DMS 273 (cell line): Measurements from ENCODE around the gene TRPC4AP.

Source experiments
- DNase-seq: peaks from one replicate; lab custom pipeline; 2025; ENCODE audit not compliant: unreplicated experiment; lab: John Stamatoyannopoulos, UW

Gene TRPC4AP

DNA sequence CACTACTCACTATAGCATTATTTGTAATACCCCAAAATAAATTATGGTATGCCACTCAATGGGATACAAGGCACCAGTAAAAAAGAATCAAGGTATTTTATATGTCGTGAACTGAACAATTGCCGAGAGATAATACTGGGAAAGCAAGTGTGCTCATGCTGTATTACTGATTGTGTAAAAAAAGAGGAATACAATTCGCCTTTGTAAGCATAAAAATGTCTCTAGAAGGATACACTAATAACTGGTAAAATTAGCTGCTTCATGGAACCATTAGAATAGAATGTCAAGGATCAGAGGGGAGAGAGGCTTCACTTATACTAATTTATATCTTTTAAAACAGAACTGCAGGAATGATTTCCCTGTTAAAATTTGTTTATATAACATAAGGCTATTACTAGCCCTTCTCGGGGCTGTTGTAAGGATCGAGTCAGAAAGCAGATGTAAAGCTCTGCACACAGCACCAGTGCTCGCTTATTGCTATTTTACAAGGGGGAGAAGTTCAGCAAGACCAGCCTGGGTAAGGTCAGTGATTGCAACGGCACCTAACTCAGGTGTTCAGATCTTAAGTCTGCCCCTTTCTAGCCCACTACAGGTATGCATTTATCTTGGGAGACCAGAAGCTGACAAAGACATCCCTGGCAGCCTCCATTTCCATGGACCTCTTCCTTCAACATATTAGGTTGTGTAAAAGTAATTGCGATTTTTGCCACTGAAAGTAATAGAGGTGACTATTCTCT lies 75.3 kb downstream of the TRPC4AP start:
- no peak for DNase-seq

DNA sequence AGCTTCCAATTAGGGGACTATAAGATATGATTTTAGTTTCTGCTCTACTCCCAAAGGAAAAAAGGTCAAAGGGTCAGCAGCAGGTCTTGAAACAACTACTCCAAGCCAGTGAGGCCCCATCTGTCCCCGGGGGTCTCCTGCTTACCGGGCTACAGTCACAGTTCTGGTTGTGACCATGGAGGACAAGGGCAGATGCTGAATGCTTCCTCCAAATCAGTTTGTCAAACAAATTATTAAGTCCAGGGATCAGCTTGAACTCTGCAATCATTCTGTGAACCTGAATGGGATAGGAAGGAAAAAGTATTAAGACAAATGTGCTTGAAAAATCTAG lies 76.8 kb downstream of the TRPC4AP start:
- no peak for DNase-seq

GRCh38 chr20:35014537-35014936 lies 78.1 kb downstream of the TRPC4AP start:
- DNase-seq: no peak

- DNase-seq: no peak
Observed at GRCh38 chr20:35013421-35014411, 78.9 kb downstream of the TRPC4AP start.

GRCh38 chr20:35012227-35013069 lies 80.2 kb downstream of the TRPC4AP start:
- DNase-seq: no peak

DNA sequence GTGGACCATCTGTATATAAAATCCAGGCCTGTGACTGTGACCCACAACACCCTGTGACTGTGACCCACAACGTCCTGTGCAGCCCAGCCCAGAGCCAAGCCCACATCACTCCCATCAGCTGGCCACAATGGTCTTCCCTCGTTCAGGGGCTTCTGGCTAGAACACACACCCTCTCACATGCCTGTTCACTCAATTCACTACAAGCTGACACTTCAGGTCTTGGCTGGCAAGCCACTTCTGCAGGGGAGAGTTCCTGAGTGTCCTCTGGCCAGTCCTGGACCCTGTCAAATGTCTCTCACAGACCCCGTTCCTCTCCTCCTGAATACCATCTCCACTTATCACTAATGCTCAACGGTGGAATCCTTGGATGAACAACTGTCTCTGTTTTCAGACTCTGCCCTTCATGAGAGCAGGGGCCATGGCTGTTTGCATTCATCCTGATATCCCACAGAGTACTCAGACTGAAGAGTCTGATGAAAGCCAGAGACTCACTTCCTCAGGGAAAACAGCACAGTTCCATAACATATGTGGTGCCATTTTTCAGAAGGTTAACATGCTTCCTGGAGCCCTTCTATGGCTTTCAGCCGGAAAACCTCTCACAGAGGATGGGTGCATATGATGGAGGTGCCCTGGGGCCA lies 80.9 kb downstream of the TRPC4AP start:
- DNase-seq: no peak

- DNase-seq: no peak
Observed at GRCh38 chr20:35010405-35011192, 82.0 kb downstream of the TRPC4AP start.

- no peak for DNase-seq
Observed at GRCh38 chr20:35009665-35010328, 82.8 kb downstream of the TRPC4AP start.

DNA sequence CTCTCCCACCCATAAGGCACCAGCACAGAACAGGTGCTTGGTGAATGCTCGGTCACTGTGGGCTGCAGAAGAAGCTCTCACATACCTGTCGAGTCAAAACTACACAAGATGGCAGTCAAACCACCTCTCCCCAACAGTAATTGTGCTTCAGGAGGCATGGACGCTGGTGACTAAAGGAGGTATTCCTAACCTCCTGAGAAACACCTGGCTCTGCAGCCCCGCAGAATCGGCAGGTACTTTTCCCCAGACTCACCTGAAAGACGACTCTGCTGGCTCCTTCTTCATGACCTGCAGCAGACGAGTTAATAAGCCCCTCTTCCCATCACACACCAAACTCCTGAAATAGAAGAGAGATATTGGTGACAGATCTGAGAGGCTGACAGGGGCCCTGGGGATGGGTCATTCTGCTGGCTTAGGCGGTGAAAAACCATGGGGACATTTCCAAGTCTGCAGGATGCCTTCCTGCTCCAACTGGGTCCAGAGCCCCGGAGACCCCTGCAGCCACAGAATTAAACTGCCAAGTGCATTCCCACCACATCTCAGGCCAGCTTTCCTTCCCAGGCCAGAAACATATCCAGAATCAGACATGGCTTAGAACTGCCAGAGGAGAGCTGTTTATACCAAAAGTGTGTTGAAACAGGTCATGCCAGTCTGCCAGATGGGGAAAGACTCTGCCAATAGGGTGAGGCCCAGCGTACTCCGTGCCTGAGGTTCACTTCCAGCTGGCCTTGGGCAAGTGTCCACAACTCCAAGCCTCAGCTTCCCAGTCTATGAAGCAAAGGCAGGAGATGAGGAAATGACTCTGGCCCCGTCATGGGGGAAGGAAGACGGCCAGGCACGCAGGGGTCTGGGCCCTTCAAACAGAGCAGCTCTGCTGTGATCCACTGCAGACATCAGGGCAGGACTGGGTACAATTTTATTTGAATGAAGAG lies 83.9 kb downstream of the TRPC4AP start:
- no peak for DNase-seq

GRCh38 chr20:35007891-35008290 lies 84.7 kb downstream of the TRPC4AP start:
- DNase-seq: no peak

- no peak for DNase-seq
Observed at GRCh38 chr20:35007413-35007812, 85.2 kb downstream of the TRPC4AP start.

DNA sequence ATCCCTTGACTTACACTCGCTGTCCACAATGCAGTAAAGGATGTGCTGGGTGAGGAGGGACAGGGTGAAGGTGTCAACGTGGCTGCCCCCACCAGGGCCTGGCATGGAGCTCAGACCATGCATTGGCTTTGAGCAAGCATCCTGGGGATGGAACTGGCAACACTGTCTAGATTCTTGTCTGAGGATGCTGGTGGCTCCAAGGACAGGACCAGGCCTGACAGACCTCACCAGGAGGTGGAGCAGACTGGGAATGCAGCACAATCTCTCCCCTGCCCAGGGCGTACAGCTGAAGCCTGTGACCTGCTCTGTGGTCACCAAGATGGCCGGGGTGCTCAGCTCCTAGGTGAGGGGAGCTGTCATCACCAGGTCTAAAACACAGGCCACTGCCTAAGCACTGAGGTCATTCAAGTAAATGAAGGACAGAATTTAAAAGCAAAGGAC lies 86.1 kb downstream of the TRPC4AP start:
- DNase-seq: no peak

- DNase-seq: no peak
Observed at GRCh38 chr20:35006009-35006408, 86.6 kb downstream of the TRPC4AP start.

DNA sequence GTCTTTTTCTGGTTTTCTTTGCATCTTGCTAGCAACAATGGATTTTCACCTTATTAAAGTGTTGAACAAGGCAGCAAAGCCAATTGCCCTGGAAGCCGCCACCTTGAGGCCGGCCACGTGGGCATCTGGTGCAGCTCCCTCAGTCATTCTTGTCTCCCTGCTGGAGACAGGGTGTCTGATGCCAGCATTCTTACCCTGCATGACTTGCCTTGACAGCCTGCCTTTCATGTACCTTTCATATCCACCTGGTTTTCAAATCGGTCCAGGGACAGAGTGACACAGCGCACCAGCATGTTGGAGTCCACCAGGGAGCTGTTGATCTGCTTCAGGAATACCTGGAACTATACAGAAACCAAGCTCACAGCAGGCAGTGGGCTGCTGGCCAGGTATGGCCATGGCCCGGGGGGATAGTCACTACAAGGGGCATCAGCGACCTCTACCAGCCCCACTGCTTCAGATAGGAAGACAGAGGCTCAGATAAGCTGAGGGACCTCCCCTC lies 87.1 kb downstream of the TRPC4AP start:
- no peak for DNase-seq

DNA sequence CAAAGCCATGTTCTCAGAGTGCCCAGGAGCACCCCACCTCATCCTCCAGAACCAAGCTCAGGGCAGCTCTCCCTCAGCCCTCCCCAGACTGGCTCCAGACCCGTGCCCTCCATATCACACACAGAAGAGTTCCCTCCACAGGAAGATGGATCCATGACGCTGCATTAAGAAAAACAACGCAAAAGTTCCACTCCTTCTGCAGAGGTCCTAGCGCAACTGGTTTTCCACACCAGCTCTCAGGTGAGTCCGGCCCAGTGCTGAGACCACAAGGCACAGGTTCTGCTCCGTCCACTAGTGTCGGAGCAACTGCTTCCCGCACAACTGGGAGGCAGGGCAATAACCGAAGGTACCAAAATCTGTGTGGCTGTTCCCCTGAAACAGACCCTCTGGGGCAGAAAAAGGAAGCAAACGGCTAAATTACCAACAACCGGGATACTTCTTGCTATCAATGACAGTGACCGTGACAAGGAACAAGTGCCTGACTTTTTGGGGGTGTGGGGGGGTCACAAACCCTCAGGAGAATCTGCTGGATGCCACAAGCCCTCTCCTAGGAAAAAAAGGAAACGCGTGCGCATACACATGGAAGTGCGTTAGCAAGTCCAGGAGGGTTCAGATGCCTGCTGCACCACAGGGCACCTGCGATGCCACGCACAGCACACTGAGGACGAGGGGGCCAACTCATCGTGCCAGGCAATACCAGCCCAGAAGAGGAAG lies 87.7 kb downstream of the TRPC4AP start:
- no peak for DNase-seq

DNA sequence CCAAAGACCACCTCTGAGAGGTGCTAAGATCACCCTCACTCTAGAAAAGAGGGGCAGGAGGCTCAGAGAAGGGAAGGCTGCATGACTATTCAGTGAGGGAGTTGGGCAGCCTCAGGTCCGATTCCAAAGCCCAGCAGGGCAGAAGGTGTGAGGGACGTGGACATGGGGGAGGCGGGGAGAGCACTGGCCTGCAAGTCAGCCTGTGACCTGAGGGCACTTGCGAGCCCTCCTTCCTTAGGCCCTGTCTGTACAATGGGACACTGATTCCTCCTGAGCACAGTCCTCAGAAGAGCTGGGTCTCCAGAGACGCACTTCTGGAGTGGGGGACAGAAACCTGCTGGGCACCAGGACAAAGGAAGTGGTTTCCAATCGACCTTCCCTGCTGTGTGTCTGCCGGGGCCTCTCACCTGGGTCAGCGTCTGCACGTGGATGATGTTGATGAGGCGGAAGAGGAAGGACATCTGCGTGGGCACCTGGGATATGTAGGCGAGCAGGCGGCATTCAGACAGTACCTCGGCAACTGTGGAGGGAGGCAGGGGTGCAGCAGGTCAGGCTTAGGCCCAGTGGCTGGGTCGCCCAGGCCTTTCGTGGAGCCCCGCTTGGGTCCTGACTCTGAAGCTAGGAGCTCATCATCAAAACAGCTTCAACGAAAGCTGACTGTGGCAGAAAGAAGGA lies 88.4 kb downstream of the TRPC4AP start:
- DNase-seq: no peak
